RPMI7951 (cell line): Measurements from ENCODE around the gene TUT1. TPM values are rescaled to one million over a fixed set of nuclear protein-coding genes. Genes with fewer than 3 reads are reported as not detected.
"Not testable (repeated sequence)": the region's sequence is repeated elsewhere in the genome, so short reads cannot be mapped to it uniquely, and the experiment has no call there.

ENCODE experiments used
- DNase-seq: peaks from one replicate; pipeline ENCODE4 v3.0.0-alpha.2; 2012; ENCODE audit warnings: low read depth
- total RNA-seq: library from RNA; depleted of rRNA; stranded (reverse); fragments of >200 nt; shearing (Covaris generic); gene quantifications from 2 replicates; pipeline ENCODE4 v1.2.3, GENCODE V29; 2014; rRNA removed

TUT1 gene, protein sequence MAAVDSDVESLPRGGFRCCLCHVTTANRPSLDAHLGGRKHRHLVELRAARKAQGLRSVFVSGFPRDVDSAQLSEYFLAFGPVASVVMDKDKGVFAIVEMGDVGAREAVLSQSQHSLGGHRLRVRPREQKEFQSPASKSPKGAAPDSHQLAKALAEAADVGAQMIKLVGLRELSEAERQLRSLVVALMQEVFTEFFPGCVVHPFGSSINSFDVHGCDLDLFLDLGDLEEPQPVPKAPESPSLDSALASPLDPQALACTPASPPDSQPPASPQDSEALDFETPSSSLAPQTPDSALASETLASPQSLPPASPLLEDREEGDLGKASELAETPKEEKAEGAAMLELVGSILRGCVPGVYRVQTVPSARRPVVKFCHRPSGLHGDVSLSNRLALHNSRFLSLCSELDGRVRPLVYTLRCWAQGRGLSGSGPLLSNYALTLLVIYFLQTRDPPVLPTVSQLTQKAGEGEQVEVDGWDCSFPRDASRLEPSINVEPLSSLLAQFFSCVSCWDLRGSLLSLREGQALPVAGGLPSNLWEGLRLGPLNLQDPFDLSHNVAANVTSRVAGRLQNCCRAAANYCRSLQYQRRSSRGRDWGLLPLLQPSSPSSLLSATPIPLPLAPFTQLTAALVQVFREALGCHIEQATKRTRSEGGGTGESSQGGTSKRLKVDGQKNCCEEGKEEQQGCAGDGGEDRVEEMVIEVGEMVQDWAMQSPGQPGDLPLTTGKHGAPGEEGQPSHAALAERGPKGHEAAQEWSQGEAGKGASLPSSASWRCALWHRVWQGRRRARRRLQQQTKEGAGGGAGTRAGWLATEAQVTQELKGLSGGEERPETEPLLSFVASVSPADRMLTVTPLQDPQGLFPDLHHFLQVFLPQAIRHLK
- 4.7 and 5.3 TPM in 2 replicates for total RNA-seq

DNA sequence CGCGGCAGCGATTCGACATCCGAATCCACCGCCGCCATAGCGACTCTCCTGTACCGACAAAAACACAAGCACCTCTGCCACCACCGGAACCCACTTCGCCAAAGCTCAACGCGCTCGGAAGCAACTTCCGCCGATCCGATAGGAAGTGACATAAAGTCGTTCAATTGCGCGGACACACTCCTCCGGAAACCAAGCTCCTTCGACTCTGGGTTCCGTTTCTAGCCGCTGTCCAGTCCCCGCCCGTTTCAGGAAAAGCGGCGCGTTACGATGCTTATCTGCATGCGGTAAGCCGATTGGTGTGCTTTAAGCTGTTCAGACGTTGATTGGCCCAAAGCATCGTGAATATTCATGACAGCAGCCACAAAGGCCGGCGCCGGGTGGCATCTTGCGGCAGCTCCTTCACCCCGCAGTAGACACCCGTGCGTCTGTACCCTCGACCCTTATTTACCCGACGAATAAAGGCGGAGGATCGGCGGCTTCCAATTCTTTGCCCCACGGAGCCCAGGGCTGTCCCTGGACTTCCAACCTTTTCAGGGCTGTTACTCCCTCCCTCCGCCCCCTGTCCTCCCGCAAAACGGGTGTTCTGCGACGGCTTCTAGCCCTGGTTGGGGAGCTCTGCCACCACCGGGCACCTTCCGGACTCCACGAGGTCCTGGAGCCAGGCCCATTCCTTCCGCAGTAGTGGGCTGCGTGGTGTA lies at the start of gene TUT1:
TUT1 (minus strand) TSS at position 76 of the 698 bp plus-strand sequence; CDS start at position 38, 38 bp downstream.
- DNase-seq, result peak; percentile 100

DNA sequence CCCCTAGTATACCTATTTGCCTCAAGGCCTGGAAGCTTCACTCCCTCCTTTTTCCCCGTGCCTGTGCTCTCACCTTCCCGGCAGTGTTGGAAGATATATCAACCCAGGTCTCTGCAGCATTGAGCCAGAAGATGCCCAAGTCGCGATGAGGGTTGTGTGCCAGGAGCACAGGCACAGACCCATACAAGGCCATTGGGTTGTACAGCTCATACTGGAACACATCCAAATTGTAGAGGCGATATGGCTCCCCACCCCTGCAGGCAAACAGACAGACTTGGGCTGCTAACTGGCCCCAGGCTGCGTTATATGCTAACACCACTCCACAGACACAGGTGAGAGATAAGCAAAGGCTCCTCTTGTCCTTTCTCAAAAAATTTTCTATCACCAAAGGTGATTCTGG lies 41.2 kb upstream of the TUT1 start:
- no peak for DNase-seq

DNA sequence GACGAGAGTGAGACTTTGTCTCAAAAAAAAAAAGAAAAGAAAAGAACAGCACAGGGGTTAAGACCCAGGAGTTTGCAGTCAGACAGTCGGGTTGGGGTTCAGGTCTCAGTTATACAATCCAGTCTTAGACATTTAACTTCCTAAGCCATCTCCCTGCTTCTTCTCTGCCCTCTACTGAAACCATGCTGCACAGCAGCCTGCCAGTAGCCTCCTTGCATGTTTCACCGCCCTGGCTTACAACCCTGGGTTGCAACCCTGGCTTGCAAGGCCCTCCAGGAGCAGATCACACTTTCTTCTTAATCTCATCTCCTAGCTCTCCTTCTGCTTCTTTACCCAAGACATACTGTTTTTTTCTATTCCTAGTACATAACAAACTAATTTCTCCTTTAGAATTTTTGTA lies 36.4 kb upstream of the TUT1 start:
- no peak for DNase-seq

DNA sequence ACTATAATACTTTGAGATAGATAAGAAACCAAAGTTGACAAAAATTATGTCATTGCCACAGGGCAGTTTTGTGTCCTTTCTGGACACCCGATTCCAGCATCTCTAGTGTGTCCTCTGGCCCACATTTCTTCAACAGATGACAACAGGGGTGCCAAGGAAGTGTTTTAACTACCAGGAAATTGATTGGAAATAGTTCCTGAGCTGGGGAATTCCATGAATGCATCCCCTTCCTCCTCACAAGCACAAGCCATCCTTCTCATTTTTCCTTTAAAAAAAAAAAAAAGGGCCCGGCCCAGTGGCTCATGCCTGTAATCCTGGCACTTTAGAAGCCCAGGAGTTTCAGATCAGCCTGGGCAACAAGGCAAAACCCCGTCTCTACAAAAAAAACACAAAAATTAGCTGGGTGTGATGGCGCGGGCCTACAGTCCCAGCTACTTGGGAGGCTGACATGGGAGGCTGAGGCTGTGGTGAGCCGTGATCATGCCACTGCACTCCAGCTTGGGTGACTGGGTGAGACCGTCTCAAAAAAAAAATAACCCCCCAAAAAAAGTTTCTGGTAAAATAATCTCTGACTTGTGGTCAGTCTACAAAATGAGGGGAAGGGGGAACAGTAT lies 31.3 kb upstream of the TUT1 start:
- no peak for DNase-seq

DNA sequence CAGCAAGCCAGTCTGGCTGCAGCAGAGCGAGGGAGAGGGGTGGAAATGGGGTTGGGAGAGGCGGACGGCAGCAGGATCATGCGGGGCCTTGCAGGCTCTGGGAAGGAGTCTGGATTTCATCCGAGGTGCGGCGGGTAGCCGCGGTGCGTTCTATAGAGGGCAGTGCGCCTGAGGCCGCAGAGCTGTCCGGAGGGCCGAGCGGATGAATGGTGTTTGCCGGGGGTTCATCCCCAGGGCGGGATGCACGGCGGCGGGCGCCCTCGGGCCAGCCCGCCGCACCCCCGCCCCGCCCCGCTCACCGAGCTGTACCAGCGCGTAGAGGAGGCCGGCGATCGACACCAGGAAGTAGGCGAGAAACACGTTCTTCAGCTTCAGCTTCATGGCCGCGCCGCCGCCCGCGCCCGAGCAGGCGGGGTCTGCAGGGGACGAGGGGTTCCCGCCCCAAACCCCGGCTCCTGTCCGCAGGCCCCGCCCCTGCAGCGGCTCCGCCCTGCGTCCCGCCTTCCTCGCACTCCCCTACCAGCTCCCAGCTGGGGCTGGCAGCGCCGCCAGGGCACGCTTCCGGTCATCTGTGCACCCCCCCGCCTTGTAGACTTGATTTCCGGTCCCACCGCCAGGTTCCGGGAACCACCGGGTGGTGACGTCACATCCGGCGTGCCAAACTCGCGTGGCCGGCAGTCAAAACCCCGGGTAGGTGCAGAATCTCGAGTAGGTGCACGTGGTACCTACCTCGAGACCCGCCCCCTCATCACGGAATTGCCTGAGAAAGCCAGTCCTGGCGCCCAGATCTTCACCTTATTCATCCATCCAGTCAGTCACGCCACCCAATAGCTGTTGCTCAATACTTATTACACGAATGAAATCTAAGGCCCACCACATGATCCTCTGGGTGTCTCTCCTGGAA lies 30.5 kb upstream of the TUT1 start, which contains the start of gene B3GAT3:
B3GAT3 (minus strand) TSS at position 420 of the 904 bp plus-strand sequence; CDS start at position 381, 39 bp downstream.
- DNase-seq, result peak; percentile 98

DNA sequence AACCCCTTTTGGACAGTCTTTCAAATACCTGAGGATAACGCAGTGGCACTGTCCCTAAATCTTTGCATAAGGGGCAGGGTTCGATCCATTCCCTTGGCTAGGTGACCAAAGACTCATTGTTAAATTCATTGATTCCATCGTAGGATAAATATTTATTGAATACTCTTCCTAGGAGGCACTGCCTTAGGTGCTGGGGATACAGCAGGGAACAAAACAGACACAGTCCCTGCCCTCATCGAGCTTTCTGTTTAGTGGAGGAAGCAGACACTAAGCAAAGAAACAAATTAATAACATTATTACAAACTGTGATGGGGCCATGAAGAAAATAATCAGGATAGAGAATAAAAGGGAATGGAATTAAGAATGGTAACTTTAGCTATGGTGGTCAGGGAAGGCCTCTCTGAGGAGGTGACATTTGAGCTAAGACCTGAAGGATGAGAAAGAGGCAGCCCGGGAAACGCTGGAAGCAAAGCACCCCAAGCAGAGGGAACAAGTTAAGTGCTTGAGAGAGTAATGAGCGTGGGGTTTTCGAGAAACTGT lies 29.8 kb upstream of the TUT1 start:
- no peak for DNase-seq

DNA sequence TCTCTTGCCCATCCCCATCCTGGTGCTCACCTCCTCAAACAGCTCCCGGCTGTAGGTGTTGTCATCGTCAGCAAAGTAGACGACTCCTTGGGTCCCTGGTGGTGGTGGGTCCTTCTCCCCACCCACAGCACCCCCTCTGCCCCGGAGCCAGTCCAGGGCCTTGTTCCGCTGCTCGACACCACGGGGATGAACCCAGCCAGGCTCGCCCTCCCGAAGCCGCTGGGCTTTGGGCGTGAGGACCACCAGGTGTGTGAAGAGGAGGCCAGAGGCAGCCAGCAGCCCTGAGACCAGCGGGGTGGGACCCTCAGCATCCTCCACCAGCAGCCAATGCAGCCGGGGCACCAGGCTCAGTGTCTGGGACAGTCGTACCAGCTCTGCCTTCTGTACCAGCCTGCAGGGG lies 25.6 kb upstream of the TUT1 start:
- not testable (repeated sequence) for DNase-seq

DNA sequence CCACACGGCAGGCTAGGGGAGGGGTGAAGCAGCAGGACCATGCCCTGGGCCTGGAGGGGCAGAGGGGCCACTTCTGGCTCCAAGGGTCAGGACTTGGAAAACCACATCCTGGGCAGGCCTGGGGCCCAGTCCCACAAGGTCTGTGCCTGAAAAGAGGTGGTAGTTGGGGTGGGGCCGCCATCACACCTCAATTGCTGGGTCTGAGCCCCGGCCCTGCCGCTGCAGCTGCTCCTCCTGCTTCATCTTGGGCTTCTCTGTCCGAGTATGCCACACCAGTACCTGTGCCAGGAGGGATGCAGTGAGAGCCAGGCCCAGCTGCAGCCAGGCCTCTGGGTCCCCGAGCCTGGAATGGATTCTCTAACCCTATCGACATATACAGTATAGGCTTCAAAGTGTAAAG lies 24.2 kb upstream of the TUT1 start:
- no peak for DNase-seq

DNA sequence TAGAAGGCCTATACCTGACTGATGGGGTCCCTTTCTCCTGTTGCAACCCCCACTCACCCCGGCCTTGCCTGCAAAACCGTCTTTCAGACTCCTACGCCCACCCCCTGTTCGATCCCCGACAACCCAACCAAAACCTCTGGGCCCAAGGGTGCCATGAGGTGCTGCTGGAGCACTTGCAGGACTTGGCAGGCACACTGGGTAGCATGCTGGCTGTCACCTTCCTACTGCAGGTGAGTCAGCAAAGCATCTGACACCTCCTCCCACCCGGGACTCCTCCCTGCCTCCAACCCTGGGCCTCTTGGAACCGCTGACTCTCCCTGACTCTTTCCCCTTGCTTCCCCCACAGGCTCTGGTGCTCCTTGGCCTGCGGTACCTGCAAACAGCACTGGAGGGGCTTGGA lies 23.0 kb upstream of the TUT1 start:
- DNase-seq, result no peak

DNA sequence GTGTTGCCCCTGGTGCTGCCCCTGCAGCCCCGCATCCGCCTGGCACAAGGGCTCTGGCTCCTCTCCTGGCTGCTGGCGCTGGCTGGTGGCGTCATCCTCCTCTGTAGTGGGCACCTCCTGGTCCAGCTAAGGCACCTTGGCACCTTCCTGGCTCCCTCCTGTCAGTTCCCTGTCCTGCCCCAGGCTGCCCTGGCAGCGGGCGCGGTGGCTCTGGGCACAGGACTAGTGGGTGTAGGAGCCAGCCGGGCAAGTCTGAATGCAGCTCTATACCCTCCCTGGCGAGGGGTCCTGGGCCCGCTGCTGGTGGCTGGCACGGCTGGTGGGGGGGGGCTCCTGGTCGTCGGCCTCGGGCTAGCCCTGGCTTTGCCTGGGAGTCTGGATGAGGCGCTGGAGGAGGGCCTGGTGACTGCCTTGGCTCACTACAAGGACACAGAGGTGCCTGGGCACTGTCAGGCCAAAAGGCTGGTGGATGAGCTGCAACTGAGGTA lies 22.0 kb upstream of the TUT1 start:
- DNase-seq, result no peak

DNA sequence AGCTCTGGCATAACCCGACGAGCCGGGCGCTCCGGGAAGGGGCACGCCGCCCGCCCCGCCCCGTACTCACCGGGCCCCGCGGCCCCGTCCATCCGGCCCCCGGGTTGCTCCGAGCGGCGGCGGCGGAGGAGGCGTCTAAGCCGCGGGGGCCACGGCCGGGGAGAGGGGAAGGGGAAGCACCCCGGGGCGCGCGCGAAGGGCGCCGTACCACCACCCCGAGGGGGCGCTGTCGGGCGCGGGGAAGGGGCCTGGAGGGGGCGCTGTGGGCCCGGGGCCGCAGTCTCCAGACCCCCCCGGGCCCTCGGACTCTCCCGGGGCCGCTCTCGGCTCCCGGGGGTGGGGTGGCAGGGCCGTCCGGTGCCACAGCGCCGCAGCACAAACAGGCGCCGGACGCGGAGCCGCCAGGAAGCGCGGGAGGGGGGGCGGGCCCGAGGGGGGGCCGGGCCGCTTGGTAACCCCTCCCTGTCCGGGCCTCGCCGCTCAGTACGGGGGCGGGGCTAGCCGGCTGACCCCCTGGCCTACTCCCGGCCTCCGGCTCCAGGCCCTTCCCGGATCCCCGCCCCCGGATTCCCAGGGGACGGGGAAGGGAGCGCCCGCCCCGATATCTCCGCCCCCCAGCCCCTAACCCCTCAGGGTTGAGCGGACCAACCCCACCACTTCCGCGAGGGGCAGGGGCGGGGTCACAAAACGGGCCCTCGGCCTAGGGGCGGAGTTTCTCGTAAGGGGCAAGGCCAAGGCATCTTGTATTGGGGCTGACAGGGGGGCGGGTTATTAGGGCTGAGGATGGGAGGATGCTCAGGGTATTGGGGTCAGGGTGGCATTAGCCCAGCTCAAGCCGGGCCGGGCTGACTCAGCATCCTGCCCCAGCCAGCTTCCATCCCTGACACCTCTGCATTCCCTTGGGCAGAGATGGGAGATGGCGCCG lies 21.3 kb upstream of the TUT1 start, which contains the start of the genes EML3 and ROM1:
EML3 (minus strand) TSS at position 410 of the 925 bp plus-strand sequence; CDS start at position 92, 318 bp downstream.
ROM1 (plus strand) TSS at position 892 of the 925 bp plus-strand sequence; CDS start at position 917, 25 bp downstream.
- DNase-seq, result peak; percentile 88

DNA sequence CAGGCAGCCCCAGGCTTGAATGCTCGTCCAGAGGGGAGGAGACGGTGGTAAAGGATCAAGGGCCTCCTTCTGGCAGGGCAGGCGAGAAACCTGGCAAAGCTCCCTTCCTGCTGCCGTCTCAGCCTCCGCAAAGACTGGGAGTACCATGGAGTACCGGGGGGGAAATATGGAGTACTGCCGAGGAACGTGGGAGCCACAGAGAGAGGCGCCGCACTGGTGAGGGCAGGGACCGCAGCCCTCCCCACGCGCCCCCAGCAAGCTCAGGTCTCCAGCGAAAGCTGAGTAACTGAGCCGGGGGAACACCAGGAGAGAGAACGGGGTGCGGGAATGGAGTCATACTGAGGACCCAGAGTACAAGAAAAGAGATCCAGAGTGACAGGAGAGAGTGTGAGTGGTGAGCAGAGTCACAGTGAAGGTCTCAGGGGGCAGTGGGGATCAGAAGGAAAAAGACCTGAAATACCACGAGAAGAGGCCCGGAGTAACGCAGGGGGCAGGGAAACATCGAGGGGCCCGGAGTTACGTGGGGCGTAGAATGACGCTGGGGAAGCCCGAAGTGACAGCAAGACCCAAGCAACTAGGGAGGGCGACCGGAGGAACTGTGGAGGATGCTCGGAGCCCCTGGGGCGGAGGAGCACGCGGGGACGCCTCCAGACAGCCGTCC lies 20.5 kb upstream of the TUT1 start:
- peak; percentile 77 for DNase-seq

DNA sequence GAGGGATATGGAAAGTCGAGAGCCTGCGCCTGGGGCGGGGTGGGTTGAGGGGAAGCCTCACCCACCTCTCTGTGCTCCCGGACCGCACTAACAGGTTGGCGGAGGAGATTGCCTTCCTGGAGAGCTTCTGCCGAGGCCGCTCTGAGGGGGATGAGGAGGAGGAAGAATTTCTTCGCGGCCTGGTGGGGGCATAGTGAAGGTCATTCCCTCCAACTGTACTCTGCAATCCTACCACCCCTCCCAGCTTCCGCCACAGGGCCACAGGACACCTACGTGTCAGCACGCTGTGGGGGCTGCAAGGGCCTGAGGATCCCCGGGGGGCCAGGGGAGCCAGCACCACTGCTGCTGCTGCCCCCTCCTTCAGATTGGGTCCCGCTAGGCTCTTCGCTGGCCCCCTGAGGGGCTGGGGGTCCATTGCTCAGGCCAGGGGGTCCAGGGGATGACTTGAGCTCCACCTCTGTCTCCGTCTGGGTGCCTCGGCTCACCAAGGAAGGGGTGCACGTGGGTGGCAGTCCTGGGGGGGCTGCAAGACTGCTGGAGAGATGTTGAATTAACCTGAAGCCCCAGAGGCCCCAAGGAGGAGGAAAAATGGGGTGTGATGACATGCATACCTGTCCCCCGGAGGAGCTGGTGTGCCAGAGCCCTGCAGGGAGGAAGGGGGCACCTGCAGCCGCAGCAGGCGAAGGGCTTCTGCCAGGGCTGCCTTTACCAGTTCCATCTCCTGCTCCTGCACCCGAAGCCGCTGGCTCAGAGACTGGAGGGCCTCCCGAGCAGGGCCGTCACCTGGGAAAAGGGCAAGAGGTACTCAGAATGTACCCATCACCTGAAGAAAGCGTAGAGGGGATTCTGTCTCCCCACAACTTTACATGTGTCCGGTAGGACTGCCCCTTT lies 19.7 kb upstream of the TUT1 start:
- no peak for DNase-seq

DNA sequence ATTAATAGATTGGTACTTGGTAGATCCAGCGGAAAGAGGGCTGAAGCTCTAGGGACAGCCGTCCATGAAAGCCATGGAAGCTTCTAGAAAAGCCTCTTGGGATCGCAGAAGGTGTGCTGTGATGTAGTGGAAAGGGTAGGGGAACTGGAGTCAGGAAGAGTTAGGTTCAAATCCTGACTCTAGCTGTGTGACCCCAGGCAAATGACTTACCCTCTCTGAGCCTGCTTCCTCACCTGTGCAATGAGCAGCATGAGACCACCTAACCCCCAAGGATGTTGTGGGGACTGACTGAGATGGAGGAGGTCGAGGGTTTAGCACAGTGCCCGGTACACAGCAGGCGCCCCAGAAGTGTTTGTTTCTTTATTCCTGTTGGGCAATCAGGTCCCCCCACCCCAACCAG lies 19.1 kb upstream of the TUT1 start:
- DNase-seq, result no peak

DNA sequence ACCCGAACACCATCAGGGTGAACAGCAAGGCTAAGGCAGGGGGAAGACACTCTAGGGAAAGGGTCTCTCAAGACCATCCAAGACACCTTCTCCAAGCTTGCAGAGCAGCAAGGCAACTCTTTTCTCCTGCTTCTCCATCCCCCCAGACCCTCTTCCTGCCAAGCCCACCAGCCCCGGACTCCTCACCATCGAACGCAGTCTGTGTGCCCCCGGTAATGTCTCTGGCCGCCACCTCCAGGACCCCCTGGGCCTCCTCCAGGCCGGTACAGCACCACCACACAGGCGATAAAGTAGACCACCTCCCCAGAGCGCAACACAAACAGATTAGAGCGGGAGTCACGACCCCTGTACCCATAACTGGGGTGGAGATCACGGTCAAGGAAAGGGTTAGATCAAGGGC lies 17.5 kb upstream of the TUT1 start:
- DNase-seq, result no peak

DNA sequence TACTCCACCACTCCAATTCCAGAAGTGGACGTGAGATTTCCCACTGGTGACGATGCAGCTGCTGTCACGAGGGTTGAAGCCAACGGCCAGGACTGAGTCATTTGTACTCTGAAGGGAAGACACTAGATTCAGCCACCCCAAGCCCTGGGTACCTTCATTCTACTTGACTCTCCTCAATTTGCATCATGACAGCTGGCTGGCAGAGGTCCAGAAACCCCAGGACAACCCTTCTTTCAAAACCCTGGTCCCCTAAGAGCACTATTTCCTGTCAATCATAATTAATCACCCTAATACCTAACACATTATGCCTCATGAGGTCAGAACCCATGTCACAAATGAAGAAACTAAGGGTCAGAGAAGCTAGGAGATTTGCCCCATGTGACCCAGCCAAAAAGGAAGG lies 16.4 kb upstream of the TUT1 start:
- no peak for DNase-seq

DNA sequence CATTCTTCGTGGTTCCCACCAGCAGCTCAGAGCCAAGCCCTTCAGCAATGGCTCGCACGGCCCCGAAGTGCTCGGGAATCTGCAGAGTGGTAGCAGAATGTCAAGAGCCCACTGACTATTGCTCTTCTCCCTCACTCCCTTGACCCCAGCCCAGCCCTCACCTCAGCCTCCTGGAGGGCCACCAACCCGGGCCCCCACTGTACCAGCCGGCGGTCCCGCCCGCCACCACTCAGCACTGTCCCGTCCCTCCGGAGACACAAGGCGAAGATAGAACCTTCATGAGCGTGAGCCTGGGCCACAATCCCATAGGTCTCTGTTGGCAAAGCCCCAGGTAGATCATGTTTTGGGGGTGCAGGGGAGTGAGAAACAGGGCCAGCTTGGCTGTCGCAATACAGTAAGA lies 14.6 kb upstream of the TUT1 start:
- no peak for DNase-seq
